GM19099 (cell line): ENCODE results near the gene SERBP1.
A peak's percentile ranks its signal among the peaks of the same experiment; 100 is the strongest.

Experiments used
- POLR2A ChIP-seq: IDR thresholded peaks from 3 replicates; pipeline ENCODE4 v1.6.1; 2011; ENCODE audit warnings: low read depth; ENCODE audit not compliant: insufficient read length; ENCODE audit errors: extremely low read depth

The SERBP1 gene

DNA sequence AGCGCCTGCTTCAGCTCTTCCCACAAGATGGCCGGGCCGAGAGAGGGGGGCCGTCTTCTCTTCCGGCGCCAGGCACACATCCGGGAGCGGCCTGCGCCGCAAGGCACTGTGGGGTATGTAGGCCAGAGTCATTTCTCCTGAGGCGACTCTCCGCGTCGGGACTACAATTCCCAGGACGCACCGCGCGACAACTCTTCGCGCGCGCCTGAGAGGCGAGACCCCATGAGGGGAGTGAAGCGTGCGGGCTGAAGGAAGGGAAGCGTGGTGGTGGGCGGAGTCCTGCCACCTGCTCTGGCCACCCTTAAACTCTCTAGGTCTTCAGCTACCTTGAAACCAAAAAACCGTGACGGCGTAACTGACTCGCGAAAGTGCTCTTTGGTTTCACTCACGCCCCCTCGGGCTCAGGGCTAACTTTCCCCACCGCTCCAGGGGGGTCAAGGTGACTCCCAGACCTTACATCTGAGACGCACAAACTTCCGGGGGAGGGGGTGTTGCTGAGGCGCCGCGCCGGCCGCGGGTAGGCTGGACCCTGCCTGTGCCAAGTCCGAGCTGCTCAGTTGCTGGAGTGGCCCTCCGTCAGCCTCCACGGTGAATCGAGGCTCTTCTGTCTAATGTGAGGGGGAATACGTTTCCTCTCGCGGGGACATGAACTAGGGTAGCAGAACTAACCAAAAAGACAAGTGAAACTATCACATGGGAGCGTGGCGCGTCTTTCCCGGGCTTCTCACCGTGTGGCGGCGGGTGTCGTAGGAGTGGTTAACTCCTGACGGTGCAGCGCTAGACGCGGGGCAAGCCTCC lies at the start of gene SERBP1:
Gene SERBP1 (minus strand): TSS at position 45 of the 798 bp plus-strand sequence. CDS start 102 bp downstream, outside the sequence.
- TF ChIP-seq POLR2A = peak; percentile 63

DNA sequence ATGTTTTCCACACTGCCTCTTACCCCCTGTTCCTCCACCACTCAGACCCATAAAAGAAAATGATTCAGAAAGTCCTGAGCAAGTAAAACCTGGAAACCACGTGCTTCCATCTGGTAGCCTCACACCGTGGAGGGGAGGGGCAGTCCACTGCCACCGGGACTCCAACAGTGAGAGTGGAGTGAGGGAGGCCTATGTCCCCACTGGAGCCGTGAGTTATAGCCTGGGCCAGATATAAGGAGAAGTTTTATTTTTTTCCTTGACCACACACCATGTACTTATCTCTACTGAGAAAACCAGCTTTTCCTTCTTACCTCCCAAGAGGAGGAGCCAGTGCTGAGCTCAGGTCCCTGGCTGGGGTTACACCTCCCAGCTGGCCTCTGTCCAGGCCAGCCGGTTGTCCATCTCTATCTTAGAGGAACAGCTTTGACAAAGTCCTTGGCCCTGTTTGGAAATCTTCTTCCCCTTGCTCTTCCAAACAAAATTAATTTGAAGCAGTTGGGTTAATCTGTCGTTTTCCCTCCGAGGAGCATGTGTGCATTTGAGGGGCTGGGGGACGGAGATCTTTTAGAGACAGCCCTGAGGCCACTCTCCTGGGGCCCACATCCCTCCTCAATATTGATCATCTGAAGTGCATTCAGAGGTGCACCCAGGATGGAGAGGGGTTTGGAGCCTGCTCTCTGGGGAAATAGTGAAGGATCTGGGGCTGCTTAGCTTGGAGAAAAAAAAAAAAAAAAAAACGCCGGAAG lies 49.1 kb upstream of the SERBP1 start:
- TF ChIP-seq POLR2A = no peak

DNA sequence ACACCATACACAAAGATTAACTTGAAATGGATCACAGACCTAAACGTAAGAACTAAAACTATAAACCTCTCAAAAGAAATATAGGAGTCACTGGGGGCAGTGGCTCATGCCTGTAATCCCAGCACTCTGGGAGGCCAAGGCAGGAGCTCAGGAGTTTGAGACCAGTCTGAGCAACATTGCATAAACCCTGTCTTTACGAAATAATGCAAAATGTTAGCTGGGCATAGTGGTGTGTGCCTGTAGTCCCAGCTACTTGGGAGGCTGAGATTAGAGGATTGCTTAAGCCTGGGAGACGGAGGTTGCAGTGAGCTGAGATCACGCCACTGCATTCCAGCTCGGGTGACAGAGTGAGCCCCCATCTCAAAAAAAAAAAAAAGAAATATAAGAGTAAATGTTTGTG lies 46.7 kb upstream of the SERBP1 start:
- TF ChIP-seq POLR2A = no peak

DNA sequence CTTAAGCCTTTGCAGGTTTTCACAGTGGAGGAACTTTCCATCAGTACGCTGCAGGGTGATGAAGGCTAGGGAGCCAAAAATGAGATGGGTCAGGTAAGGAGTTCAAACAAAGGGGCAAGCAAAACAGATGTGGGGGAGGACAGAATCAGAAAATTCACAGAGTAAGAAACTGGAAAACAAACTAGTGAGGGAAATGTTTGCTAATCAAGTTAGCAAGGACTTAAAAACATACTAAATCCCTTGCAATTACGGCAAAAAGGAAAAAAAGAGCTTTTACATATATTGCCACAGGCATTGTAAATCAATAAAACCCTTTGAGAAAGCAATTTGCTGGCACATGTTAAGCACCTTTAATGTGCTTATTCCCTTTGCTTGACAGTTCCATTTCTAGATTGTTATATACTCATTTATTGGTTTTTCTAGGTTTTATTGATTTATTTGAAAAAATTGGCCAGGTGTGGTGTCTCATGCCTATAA lies 45.8 kb upstream of the SERBP1 start:
- no peak for TF ChIP-seq POLR2A

DNA sequence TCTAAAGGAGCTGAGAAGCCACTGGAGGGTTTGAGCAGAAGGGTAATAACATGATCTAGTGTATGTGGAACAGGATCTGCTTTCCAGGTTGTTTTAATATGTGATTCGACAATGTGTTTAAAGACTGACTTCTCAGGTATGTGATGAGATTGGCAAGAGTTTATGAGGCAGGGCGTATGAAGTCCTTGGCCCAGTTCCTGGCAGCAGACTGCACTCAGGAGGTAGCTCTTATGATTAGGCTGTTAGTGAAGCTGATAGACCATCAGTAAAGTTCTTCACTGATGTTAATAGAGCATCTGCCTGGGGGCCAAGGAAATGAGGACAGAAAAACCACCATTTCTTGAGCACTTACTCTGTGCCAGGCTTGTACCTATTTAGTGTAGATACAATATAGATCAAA lies 41.9 kb upstream of the SERBP1 start:
- TF ChIP-seq POLR2A = no peak

DNA sequence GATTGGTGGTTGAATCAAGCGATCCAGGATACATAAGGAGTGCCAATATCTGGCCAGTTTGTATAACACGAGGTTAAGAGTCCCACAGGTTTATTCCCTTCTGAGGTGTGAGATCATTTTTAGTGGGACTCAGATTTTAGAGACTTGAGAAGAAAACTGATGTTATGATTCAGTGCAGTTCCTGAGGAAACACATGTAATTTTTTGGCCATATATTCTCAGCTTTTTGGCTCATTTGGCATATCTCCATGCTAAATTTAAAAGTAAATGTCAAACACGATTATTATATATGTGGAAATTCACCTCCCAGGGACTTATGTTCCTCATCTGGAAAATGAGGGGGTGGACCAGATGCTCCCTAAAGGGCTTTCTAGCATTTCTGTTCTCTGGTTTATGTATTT lies 39.2 kb upstream of the SERBP1 start:
- no peak for TF ChIP-seq POLR2A

DNA sequence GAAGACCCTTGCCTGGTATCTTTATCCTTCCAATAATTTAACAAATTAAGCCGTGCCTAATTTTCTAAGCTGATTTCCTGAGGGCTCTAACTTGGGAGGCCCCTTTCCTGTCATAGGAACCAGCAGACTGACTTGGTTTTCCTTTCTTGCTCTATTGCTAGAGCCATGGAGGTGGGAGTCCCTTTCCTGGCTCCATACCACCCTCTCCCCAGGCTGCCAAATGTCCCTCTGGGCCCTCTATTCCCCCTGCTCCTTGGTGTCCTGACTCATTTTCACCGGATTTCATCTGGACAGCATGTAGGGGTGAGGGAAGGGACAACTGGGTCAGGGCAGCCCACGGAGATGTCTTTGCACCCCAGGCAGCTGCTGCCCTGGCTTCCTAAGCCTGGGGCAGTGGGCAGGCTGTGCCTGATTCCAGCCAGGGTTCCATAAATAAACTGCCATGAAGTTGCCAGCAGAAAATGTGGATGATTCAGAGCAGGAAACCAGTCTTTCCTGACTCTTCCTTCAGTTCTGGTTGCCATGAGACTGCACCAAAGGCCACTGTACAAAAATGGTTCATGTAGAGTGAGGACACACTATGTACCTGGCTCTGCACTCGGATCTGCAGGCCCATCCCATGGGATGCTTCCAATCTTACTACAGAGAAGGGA lies 38.0 kb upstream of the SERBP1 start:
- no peak for TF ChIP-seq POLR2A

DNA sequence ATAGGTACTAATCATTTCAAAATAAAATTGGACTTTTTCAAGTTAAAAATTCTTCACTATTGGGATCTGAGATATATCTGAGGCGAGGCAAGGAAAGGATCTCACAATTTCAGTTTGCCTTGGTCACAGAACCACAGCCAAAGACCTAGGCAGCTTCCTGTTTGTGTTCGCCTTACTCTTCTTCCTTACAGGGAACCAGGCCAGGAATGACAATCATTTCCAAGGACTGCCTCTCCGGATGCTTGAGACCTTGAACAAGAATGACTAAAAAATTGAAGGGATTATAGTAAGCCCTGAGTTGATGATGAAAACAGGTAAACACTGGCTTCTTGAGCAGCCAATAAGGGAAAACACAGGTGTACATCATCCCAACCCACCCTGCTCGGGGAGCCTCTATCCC lies 35.2 kb upstream of the SERBP1 start:
- TF ChIP-seq POLR2A = no peak

DNA sequence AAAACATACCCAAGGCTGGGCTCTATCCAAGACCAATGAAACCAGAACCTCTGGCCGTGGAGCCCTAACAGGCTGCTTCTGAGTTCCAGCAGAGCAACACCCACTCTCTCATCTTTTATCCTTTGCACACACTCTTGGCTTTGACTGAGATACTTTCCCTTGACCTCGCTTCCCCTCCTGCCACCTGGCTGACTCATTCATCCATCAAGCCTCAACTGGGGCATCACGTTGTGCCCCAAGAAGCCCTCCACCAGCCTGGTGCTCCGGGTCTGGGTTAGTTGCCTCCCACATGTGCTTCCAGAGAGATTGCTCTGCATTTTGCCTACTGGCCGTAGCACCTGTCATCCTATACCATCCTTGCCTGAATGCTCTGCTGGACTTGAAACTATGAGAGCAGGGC lies 34.5 kb upstream of the SERBP1 start:
- TF ChIP-seq POLR2A = no peak

DNA sequence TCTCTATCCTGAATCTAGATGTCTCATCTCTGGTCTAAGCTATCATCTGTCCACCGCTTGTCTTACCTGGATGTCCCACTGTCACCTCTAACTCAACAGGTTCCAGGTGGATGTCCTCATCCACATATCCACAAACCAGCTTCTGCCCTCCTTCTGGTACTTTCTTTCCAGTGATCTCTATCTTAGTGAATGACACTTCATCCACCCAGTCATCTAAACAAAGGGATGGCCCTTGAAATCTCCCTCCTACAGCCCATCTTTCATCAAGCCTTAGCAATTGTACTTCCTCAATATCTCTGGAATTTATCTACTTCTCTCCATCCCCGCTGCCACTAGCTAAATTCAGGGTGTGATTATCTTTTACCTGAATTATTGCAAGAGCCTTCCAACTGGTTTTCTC lies 33.9 kb upstream of the SERBP1 start:
- TF ChIP-seq POLR2A = no peak

DNA sequence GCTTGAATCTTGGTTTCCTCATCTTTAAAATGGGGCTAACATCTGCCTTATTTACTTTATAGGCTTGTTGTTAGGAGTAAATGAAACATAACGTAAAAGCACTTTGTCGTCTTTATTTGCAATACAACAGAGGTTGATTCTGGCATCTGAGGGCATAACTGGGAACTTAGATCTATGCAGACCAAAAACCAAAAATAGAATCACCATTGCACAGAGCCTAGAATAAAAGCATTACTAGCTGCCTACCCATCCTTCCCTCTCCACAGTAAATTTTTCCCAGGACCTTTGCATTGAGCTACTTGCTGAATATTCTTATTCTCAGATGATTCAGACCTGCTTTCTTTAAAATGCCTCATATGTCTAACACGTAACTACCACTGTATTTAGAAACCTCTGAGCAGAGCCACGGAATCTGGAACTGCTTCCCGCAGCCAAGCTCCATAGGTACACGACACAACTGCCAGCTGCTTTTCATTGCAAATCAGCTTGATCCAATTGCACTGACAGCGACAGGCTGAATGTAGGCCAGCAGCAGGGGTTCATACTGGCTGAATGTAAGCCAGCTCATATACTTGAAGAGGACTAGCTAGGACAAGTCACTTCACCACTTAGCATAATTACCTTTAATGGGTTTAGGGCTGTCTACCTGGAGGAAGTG lies 33.2 kb upstream of the SERBP1 start:
- no peak for TF ChIP-seq POLR2A

DNA sequence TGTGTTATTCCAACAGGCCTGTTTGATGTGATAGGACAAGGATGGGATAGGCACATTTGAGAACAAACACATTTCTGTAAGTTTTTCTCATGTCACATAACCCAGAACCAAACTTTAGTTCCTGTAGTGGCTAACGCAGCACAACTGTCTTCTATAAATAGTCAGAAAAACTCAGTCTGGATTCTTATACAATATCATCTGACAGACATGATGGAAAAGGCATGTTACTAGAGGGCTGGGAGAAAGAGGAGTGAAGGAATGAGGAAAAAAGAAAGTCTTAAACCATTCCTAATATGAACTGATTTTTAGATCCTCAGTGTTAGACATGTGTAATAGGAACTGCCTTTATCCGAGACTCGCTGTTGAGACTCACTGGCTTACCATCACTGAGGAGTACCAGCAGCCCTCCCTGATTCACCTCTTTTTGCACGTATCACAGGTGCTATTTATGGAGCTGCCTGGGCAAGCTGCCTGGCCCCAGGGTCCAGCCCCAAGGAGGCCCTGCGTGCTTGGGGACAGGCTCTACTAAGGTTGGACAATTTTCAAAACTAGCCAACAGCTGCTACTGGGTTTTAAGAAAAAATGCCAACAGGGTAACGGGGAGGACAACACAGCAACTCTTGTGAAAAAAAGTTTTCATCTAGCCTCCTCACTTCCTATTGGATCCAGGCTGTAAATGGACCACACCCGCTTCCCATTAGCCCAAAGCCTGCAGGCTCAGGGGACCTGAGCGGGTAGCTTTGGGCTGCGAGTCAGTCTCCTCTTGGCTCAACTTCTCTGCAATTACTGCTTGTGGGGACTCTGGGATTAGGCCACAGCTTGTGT lies 30.7 kb upstream of the SERBP1 start:
- no peak for TF ChIP-seq POLR2A

DNA sequence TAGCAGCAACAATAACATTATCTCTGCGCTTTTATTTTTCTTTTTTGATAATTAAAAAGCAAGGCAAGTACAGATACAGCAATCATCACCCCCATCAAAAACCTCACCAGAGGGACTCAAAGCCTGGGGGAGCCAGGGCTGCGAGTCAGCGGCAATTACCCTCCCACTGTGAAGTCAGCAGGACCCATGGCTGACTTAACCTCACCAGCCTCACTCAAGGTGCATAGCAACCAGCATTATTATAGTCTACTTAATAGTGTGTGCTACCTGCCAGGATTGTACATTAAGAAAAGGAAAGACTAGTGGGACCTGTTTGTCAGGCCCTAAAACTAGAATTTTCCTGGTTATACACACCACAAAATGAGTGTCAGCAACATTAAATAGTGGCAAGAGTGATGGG lies 28.9 kb upstream of the SERBP1 start:
- no peak for TF ChIP-seq POLR2A

DNA sequence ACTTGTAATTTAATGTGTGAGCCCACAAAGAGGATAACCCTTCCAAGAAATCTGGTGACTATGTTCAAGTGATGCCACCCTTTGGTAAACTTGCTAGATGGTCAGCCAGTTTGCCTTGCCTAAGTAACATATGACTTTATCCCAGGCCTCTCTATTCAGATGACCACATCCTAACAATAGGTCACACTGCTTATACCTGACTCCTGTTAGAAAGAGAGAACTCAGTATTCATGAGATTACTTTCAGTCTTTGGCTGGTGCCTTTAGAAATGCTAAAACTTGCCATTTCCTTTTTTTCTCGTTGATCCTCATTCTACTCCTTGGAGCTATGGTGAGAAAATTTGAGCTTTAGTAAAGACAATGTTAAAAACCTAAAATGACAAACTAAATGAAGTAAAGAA lies 28.5 kb upstream of the SERBP1 start:
- TF ChIP-seq POLR2A = no peak

DNA sequence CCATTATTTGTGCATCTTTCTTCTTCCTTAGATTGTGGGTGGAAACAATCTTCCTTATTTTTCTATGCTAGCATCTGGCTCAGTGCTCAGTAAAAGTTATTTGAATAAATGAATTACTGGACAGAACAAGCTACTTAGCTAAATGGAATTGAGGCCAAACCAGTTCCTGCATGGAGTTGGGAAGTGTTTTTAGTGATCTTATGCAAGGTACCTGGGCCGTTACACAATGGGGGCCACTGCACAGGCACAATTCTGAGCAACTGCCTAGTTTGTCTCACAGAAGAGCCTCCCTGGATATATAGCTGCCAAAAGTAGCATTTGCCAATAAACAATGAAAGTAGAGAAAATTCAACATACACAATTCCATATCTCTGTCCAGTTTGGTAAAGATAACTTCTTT lies 27.0 kb upstream of the SERBP1 start:
- no peak for TF ChIP-seq POLR2A

DNA sequence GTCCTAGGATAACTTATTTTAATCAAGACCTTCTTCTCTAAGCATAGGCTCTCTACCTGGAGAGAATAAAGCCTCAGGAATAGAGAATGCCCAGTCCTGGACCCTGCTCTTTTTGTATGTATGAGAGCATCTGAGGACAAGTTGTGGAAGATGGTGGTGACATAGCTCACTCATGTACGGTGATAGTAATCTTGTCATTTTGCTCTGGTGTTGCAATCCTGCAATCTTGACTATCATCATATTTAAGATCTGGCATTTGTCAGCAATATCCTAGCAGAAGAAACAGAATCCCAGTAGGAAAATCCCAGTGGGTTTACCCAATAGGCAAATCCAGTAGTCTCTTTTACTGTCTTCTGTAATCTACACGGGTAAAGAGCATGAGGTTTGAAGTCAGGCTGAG lies 21.6 kb upstream of the SERBP1 start:
- TF ChIP-seq POLR2A = no peak
